ENCODE results near the gene ANKRD24. TPM values are rescaled to one million over a fixed set of nuclear protein-coding genes. Genes with fewer than 3 reads are reported as not detected.
"Not testable (repeated sequence)": the region's sequence is repeated elsewhere in the genome, so short reads cannot be mapped to it uniquely, and the experiment has no call there.

ANKRD24 gene
- polyA plus RNA-seq, 1 donor from 2014 or later, result 2.8 TPM

- Histone ChIP-seq H3F3A (ENCODE audit: insufficient read depth, low read length, poor library complexity, severe bottlenecking) (no peaks in the 10 kb centered on the region), H4K20me1 (ENCODE audit: insufficient read depth) (no peaks in the 10 kb centered on the region), H3K27ac (ENCODE audit: low read length) (no peak overlapping the region), H2AFZ (ENCODE audit: low read depth, low read length) (no peak overlapping the region), H3K36me3 (ENCODE audit: insufficient read depth, low read length) (no peaks in the 10 kb centered on the region), H3K4me2 (ENCODE audit: low read length) (no peak overlapping the region), H3K27me3 (ENCODE audit: insufficient read depth, low read depth, low read length) (no peaks in the 10 kb centered on the region), H3K9me2 (ENCODE audit: insufficient read depth, low read length) (no peaks in the 10 kb centered on the region), H3K9ac (ENCODE audit: low read length) (no peak overlapping the region), H3K79me2 (replicated peaks; ENCODE audit: insufficient read depth, low read length) (no peaks in the 10 kb centered on the region), H3K9me3 (ENCODE audit: low read length) (no peaks in the 10 kb centered on the region), H3K4me3 (ENCODE audit: low read length) (no peak overlapping the region)
- TF ChIP-seq TAF1 (IDR thresholded peaks at IDR 0.05; ENCODE audit: low read depth), result no peak
- no peak for TF ChIP-seq CTCF (IDR thresholded peaks at IDR 0.05; ENCODE audit: poor library complexity, severe bottlenecking)
- no peak for TF ChIP-seq SMC3 (conservative IDR thresholded peaks at IDR 0.05; ENCODE audit: poor library complexity)
- no peak for TF ChIP-seq EZH2 (IDR thresholded peaks at IDR 0.05; ENCODE audit: borderline replicate concordance, insufficient read depth, low read length, poor library complexity, severe bottlenecking)
- TF ChIP-seq REST (IDR thresholded peaks at IDR 0.05; ENCODE audit: borderline replicate concordance), result no peak
- no peak for TF ChIP-seq MXI1 (conservative IDR thresholded peaks at IDR 0.05; ENCODE audit: poor library complexity, severe bottlenecking)
- no peak for TF ChIP-seq POLR2AphosphoS5 (IDR thresholded peaks at IDR 0.05)
- TF ChIP-seq EP300 (conservative IDR thresholded peaks at IDR 0.05; ENCODE audit: poor library complexity, severe bottlenecking), result no peak
- TF ChIP-seq RAD21 (conservative IDR thresholded peaks at IDR 0.05), result no peak
These were observed 25.3 kb upstream of the ANKRD24 start for GRCh38 chr19:4157164-4157563.

- H3F3A ChIP-seq (ENCODE audit: insufficient read depth, low read length, poor library complexity, severe bottlenecking); H3K4me3 ChIP-seq (ENCODE audit: low read length); H3K27me3 ChIP-seq (ENCODE audit: insufficient read depth, low read depth, low read length); H3K9ac ChIP-seq (ENCODE audit: low read length); H4K20me1 ChIP-seq (ENCODE audit: insufficient read depth); H3K9me2 ChIP-seq (ENCODE audit: insufficient read depth, low read length); H3K79me2 ChIP-seq (replicated peaks; ENCODE audit: insufficient read depth, low read length); H2AFZ ChIP-seq (ENCODE audit: low read depth, low read length); H3K4me2 ChIP-seq (ENCODE audit: low read length); H3K27ac ChIP-seq (ENCODE audit: low read length); H3K9me3 ChIP-seq (ENCODE audit: low read length); H3K36me3 ChIP-seq (ENCODE audit: insufficient read depth, low read length): not testable (repeated sequence)
These were observed 24.5 kb upstream of the ANKRD24 start for GRCh38 chr19:4157971-4158370.
